DND-41 (cell line): ENCODE measurements around the gene NDUFAB1.

Source experiments
- ATAC-seq: fragments of 200-7000 bp; cut with Tn5 transposase; 3 replicates; pipeline ENCODE4 v1.9.1; 2021; ENCODE audit warnings: low read depth; ENCODE audit not compliant: insufficient read depth
- DNase-seq: peaks from one replicate; pipeline ENCODE4 v3.0.0-alpha.2; 2020
- H2AFZ ChIP-seq: 2 replicates; pipeline ENCODE4 v1.6.0; 2012; ENCODE audit warnings: low read depth, low read length
- H3K27ac ChIP-seq: 2 replicates; pipeline ENCODE4 v1.5.1; 2012; ENCODE audit warnings: low read length, inconsistent platforms
- H3K27me3 ChIP-seq: fragments of 200-600 bp; sonication (generic); 2 replicates; pipeline ENCODE4 v1.6.0; 2012; ENCODE audit warnings: low read length, mild to moderate bottlenecking, inconsistent platforms; ENCODE audit not compliant: insufficient read depth, poor library complexity
- H3K36me3 ChIP-seq: 2 replicates; pipeline ENCODE4 v1.5.1; 2012; ENCODE audit warnings: low read length, inconsistent platforms; ENCODE audit not compliant: insufficient read depth
- H3K4me1 ChIP-seq: 2 replicates; pipeline ENCODE4 v1.5.1; 2012; ENCODE audit warnings: mild to moderate bottlenecking, low read length; ENCODE audit not compliant: insufficient read depth
- H3K4me2 ChIP-seq: 2 replicates; pipeline ENCODE4 v1.6.0; 2012; ENCODE audit warnings: mild to moderate bottlenecking, moderate library complexity, low read length, inconsistent platforms; ENCODE audit not compliant: insufficient read depth
- H3K4me3 ChIP-seq, 2 experiments: fragments of 200-600 bp in 1 of 2; shearing (Covaris generic) in 1 of 2; 2 replicates each; pipeline ENCODE4 v1.5.1; 2012 to 2016; ENCODE audit warnings: inconsistent platforms in 2 of 2, low read length in 2 of 2, mild to moderate bottlenecking in 2 of 2, low read depth in 1 of 2, moderate library complexity in 1 of 2
- H3K79me2 ChIP-seq: 2 replicates; pipeline ENCODE4 v1.6.0; 2012; ENCODE audit warnings: low read length, inconsistent platforms; ENCODE audit not compliant: insufficient read depth
- H3K9ac ChIP-seq: 2 replicates; pipeline ENCODE4 v1.6.0; 2012; ENCODE audit warnings: low read depth, mild to moderate bottlenecking, inconsistent platforms, low read length, moderate library complexity
- H3K9me3 ChIP-seq: 2 replicates; pipeline ENCODE4 v1.5.1; 2012; ENCODE audit warnings: low read length, moderate library complexity, mild to moderate bottlenecking, inconsistent platforms; ENCODE audit not compliant: insufficient read depth, severe bottlenecking
- H4K20me1 ChIP-seq: 2 replicates; pipeline ENCODE4 v1.6.0; 2012; ENCODE audit warnings: low read length; ENCODE audit not compliant: insufficient read depth
- CTCF ChIP-seq: IDR thresholded peaks from 2 replicates; pipeline ENCODE4 v1.5.1; 2012; ENCODE audit warnings: borderline replicate concordance, low read length, moderate library complexity, mild to moderate bottlenecking; ENCODE audit not compliant: poor library complexity, severe bottlenecking; ENCODE audit errors: extremely low read depth
- EZH2 ChIP-seq: IDR thresholded peaks from 3 replicates; pipeline ENCODE4 v1.6.1; 2012; ENCODE audit warnings: borderline replicate concordance, low read depth, mild to moderate bottlenecking, moderate library complexity, low read length, inconsistent platforms; ENCODE audit not compliant: severe bottlenecking

Gene NDUFAB1

DNA sequence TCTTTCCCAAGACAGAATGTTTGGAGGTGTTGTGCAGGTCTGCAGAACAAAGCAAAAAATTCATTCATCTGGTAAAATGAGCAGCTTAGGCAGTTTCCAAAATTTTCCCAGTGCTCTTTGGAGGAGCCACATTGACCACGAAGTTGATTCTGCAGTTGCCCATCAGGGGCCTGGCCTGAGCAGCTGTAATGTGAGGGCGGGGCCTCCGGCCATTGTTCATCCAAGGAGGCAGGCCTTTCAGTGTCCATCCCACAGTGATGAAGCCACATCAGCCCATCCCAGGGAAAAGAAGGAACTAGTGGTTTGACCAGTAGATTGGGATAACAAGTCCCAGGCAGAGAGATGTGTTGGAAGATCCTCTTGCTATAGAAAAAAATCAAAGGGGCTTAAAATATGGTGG, 28.5 kb downstream of the NDUFAB1 start:
- Histone ChIP-seq H3K4me3 (no peak overlapping the region), H3K27ac (no peak overlapping the region), H2AFZ (no peak overlapping the region), H3K36me3 (peaks cover 88% of the 10 kb centered on the region), H3K27me3 (no peaks in the 10 kb centered on the region), H4K20me1 (0 out of 2 replicates have a peak, but pooled peaks cover 3% of the 10 kb centered on the region), H3K4me2 (no peak overlapping the region), H3K4me1 (no peaks in the 10 kb centered on the region), H3K79me2 (no peaks in the 10 kb centered on the region), H3K9ac (no peak overlapping the region), H3K9me3 (no peaks in the 10 kb centered on the region)
- ATAC-seq, result no peak
- DNase-seq, result no peak
- no peak for TF ChIP-seq EZH2
- no peak for TF ChIP-seq CTCF

GRCh38 chr16:23566724-23567123, 29.4 kb downstream of the NDUFAB1 start:
- no peak overlapping the region for H3K4me3 ChIP-seq
- H3K27me3 ChIP-seq, result no peaks in the 10 kb centered on the region
- H3K4me1 ChIP-seq, result no peaks in the 10 kb centered on the region
- H4K20me1 ChIP-seq, result 0 out of 2 replicates have a peak, but pooled peaks cover 3% of the 10 kb centered on the region
- H3K9me3 ChIP-seq, result no peaks in the 10 kb centered on the region
- no peaks in the 10 kb centered on the region; the same call in 1 of the 2 replicates for H3K79me2 ChIP-seq
- TF ChIP-seq CTCF (no peak), EZH2 (no peak)
- DNase-seq (no peak), ATAC-seq (no peak)
- no peak overlapping the region for H3K4me2 ChIP-seq
- no peak overlapping the region for H3K9ac ChIP-seq
- H2AFZ ChIP-seq, result no peak overlapping the region
- no peak overlapping the region for H3K27ac ChIP-seq
- peaks cover 89% of the 10 kb centered on the region for H3K36me3 ChIP-seq

GRCh38 chr16:23564575-23565363, 31.3 kb downstream of the NDUFAB1 start:
- Histone ChIP-seq H2AFZ (no peak overlapping the region), H3K4me3 (no peak overlapping the region), H3K79me2 (peaks cover 15% of the 10 kb centered on the region), H3K9me3 (no peaks in the 10 kb centered on the region), H4K20me1 (peaks cover 3% of the 10 kb centered on the region; the same call in 1 of the 2 replicates), H3K4me2 (no peak overlapping the region), H3K4me1 (peaks cover 6% of the 10 kb centered on the region), H3K9ac (no peak overlapping the region), H3K27ac (no peak overlapping the region), H3K36me3 (peaks cover 92% of the 10 kb centered on the region), H3K27me3 (no peaks in the 10 kb centered on the region)
- TF ChIP-seq CTCF, result no peak
- no peak for TF ChIP-seq EZH2
- no peak for ATAC-seq
- DNase-seq, result no peak
